RWPE2 (cell line): Measurements from ENCODE around the gene ADAMTSL1.

Experiments used
- ATAC-seq: fragments of 200-7000 bp; cut with Tn5 transposase; 3 replicates; pipeline ENCODE4 v1.9.1; 2021; ENCODE audit warnings: low read depth
- DNase-seq: peaks from one replicate; pipeline ENCODE4 v3.0.0-alpha.2; 2020; ENCODE audit warnings: low spot score
- H3K27ac ChIP-seq: fragments of 450-650 bp; 2 replicates; pipeline ENCODE4 v1.5.1; 2017; ENCODE audit warnings: mild to moderate bottlenecking; ENCODE audit not compliant: poor library complexity, severe bottlenecking
- H3K27me3 ChIP-seq: fragments of 250-450 bp; sonication (Bioruptor Pico); 2 replicates; pipeline ENCODE4 v1.5.1; 2021; ENCODE audit warnings: mild to moderate bottlenecking, moderate library complexity; ENCODE audit not compliant: insufficient read depth, poor library complexity, severe bottlenecking
- H3K36me3 ChIP-seq: fragments of 250-450 bp; sonication (Bioruptor Pico); 2 replicates; pipeline ENCODE4 v1.5.1; 2020; ENCODE audit warnings: low read depth, mild to moderate bottlenecking, moderate library complexity
- H3K4me1 ChIP-seq: fragments of 250-450 bp; sonication (Bioruptor Pico); 2 replicates; pipeline ENCODE4 v1.5.1; 2021; ENCODE audit warnings: mild to moderate bottlenecking, moderate library complexity; ENCODE audit not compliant: insufficient read depth, poor library complexity, severe bottlenecking
- H3K4me3 ChIP-seq: fragments of 250-450 bp; sonication (Bioruptor Pico); 2 replicates; pipeline ENCODE4 v1.5.1; 2021; ENCODE audit warnings: mild to moderate bottlenecking, moderate library complexity; ENCODE audit not compliant: severe bottlenecking
- H3K9me3 ChIP-seq: fragments of 250-450 bp; sonication (Bioruptor Pico); 2 replicates; pipeline ENCODE4 v1.5.1; 2021; ENCODE audit warnings: mild to moderate bottlenecking, moderate library complexity; ENCODE audit not compliant: severe bottlenecking
- TF ChIP-seq, protein P1 (sequence below): fragments of 450-650 bp; IDR thresholded peaks from one replicate; pipeline ENCODE4 v1.5.1; 2017; ENCODE audit warnings: mild to moderate bottlenecking, moderate library complexity; ENCODE audit not compliant: poor library complexity, severe bottlenecking

The ADAMTSL1 gene

DNA sequence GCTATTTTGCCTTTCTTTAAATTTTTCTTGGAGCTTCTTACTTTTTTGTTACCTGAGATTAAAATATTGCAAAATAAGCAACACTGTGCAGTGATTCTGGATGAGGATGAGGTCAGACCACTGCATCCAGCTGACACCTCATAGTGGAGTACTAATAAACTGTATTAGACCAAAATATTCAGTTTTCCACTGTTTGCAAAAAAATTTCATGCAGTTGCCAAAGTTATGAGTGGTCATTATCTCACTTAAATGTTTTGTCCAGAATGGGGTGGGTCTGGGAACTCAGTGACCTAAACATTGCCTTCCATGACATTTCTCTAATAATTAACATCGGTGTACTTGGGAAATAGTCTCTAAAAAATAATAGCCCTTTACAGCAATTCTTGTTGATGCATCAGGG lies 143.8 kb downstream of the ADAMTSL1 start:
- ATAC-seq (no peak), DNase-seq (no peak)
- TF ChIP-seq, protein P1, sequence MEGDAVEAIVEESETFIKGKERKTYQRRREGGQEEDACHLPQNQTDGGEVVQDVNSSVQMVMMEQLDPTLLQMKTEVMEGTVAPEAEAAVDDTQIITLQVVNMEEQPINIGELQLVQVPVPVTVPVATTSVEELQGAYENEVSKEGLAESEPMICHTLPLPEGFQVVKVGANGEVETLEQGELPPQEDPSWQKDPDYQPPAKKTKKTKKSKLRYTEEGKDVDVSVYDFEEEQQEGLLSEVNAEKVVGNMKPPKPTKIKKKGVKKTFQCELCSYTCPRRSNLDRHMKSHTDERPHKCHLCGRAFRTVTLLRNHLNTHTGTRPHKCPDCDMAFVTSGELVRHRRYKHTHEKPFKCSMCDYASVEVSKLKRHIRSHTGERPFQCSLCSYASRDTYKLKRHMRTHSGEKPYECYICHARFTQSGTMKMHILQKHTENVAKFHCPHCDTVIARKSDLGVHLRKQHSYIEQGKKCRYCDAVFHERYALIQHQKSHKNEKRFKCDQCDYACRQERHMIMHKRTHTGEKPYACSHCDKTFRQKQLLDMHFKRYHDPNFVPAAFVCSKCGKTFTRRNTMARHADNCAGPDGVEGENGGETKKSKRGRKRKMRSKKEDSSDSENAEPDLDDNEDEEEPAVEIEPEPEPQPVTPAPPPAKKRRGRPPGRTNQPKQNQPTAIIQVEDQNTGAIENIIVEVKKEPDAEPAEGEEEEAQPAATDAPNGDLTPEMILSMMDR: no peak
- H3K27me3 ChIP-seq: no peaks in the 10 kb centered on the region
- H3K36me3 ChIP-seq: no peaks in the 10 kb centered on the region
- no peak overlapping the region for H3K4me3 ChIP-seq
- no peaks in the 10 kb centered on the region for H3K4me1 ChIP-seq
- H3K27ac ChIP-seq: no peak overlapping the region
- H3K9me3 ChIP-seq: no peaks in the 10 kb centered on the region

DNA sequence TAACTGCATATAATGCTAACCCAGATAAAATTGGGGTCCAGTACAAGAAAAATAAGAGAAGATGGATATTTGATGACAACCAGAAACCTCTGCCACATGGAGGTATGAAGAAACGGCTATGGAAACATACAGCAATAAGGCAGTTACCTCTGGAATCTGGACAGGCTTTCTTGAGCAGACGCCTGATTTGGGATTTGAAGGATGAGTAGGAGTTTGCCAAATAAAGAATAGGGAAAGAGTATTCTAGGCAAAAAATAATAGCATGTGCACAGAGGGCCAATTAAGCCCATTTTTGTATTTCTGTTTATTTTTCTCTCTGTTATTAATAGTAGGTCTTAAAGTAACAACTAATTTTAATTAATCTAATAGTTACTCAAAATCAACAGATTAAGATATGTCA lies 144.9 kb downstream of the ADAMTSL1 start:
- Histone ChIP-seq H3K4me3 (no peak overlapping the region), H3K27me3 (no peaks in the 10 kb centered on the region), H3K27ac (no peak overlapping the region), H3K36me3 (no peaks in the 10 kb centered on the region), H3K4me1 (no peaks in the 10 kb centered on the region), H3K9me3 (no peaks in the 10 kb centered on the region)
- ATAC-seq (no peak), DNase-seq (no peak)
- TF ChIP-seq, protein P1: no peak

DNA sequence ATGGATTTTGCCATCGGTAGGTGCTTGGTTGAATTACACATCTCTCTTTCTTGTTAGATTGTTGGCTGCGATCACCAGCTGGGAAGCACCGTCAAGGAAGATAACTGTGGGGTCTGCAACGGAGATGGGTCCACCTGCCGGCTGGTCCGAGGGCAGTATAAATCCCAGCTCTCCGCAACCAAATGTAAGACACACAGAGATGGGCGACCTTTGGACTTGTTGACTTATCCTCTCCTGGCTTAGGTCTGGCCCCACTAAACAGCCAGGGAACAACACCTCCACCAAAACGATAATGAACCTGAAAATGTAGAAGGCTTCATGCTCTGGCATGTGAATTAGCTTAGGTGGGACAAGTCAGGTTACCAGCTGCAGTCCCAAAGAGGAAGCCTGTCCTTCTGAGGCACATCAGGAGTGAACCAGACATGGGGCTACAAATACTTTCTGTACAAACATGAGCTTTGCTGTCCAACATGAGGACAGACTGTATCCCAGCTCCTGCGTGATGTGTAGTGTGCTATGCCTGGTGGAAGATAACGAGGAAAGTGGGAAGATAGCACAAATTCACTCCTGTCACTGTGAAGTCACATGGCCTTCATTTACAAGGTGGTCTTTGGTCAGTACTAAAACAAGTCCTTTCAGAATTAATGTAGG lies 148.4 kb downstream of the ADAMTSL1 start:
- TF ChIP-seq, protein P1: no peak
- H3K27me3 ChIP-seq: no peaks in the 10 kb centered on the region
- no peaks in the 10 kb centered on the region for H3K4me1 ChIP-seq
- no peaks in the 10 kb centered on the region for H3K9me3 ChIP-seq
- H3K27ac ChIP-seq: no peak overlapping the region
- no peak overlapping the region for H3K4me3 ChIP-seq
- no peak for DNase-seq
- no peaks in the 10 kb centered on the region for H3K36me3 ChIP-seq
- ATAC-seq: no peak

DNA sequence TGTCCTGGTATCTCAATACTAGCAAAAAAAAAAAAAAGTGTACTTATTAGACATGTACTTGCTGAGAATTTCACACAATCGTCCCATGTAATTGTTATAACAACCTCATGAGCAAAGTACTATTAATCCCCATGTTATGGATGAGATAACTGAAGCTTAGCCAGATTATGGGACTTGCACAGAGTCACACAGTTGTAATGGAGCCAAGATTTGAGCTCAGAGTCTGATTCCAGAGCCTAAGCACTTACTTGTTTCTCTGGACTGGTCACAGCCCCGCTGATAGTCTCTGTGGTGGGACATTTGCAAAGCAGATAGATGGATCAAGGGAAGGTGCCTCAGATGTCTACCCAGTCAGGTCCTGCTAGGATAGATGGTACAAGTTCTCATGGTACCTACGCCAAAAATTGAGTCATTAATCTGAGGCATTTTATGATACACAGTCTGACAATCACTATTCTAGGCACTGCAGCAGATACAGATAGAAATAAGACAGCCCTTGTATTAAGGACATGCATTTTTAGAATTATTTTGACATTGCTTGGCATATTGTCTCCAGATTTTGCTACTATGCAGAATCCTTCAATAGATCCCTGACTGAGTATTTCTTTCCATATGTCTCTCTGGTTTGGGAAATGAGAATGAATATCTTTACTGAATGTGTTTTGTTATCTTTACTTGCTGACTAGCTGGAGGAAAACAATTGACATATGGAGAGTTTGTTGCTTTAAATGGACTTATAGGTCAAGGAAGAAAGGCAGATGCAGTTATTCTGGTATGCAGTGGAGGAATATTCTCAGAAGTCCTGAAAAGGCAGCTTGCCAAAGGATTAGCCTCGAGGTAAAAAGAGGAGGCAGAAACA lies 149.5 kb downstream of the ADAMTSL1 start:
- Histone ChIP-seq H3K27ac (no peak overlapping the region), H3K4me3 (no peak overlapping the region), H3K9me3 (no peaks in the 10 kb centered on the region), H3K36me3 (no peaks in the 10 kb centered on the region), H3K4me1 (no peaks in the 10 kb centered on the region), H3K27me3 (no peaks in the 10 kb centered on the region)
- ATAC-seq (no peak), DNase-seq (no peak)
- TF ChIP-seq, protein P1: no peak
